T follicular helper cell (primary cell): ENCODE results near the gene PRDX6.
A peak's percentile ranks its signal among the peaks of the same experiment; 100 is the strongest.
"Not testable (repeated sequence)": the region's sequence is repeated elsewhere in the genome, so short reads cannot be mapped to it uniquely, and the experiment has no call there.

Experiments
- DNase-seq: peaks from one replicate; pipeline ENCODE4 v3.0.0-alpha.2; 2020; ENCODE audit warnings: low read depth

PRDX6 gene

GRCh38 chr1:173467426-173467825, 9.7 kb upstream of the PRDX6 start:
- no peak for DNase-seq

- DNase-seq, result no peak
Observed at GRCh38 chr1:173469656-173470055, 7.5 kb upstream of the PRDX6 start.

- no peak for DNase-seq
Observed at GRCh38 chr1:173470608-173471007, 6.5 kb upstream of the PRDX6 start.

GRCh38 chr1:173473599-173474011, 3.5 kb upstream of the PRDX6 start:
- DNase-seq, result no peak

- DNase-seq, result no peak
Observed at GRCh38 chr1:173474097-173474779, 2.9 kb upstream of the PRDX6 start.

- not testable (repeated sequence) for DNase-seq
Observed at GRCh38 chr1:173474780-173475421, 2.2 kb upstream of the PRDX6 start.

- no peak for DNase-seq
Observed at GRCh38 chr1:173475564-173476196, 1.5 kb upstream of the PRDX6 start.

GRCh38 chr1:173476197-173476664, 904 bp upstream of the PRDX6 start:
- no peak for DNase-seq

- DNase-seq, result peak; percentile 38
Observed at GRCh38 chr1:173476665-173477285, 360 bp upstream of the PRDX6 start.

GRCh38 chr1:173478094-173478674, 1.0 kb downstream of the PRDX6 start:
- DNase-seq, result no peak

GRCh38 chr1:173479649-173480048, 2.5 kb downstream of the PRDX6 start:
- DNase-seq, result no peak

GRCh38 chr1:173481195-173481772, 4.1 kb downstream of the PRDX6 start:
- no peak for DNase-seq

GRCh38 chr1:173482683-173483082, 5.5 kb downstream of the PRDX6 start:
- no peak for DNase-seq

- no peak for DNase-seq
Observed at GRCh38 chr1:173484276-173484675, 7.1 kb downstream of the PRDX6 start.

GRCh38 chr1:173485401-173485800, 8.3 kb downstream of the PRDX6 start:
- DNase-seq, result no peak

GRCh38 chr1:173488001-173488400, 10.9 kb downstream of the PRDX6 start:
- DNase-seq, result no peak

- DNase-seq, result no peak
Observed at GRCh38 chr1:173489149-173489600, 12.0 kb downstream of the PRDX6 start.

GRCh38 chr1:173489929-173490328, 12.8 kb downstream of the PRDX6 start:
- DNase-seq, result no peak

GRCh38 chr1:173491508-173491907, 14.4 kb downstream of the PRDX6 start:
- no peak for DNase-seq

- DNase-seq, result not testable (repeated sequence)
Observed at GRCh38 chr1:173493125-173493524, 16.0 kb downstream of the PRDX6 start.

- no peak for DNase-seq
Observed at GRCh38 chr1:173495609-173496267, 18.6 kb downstream of the PRDX6 start.
